SU-DHL-6 (cell line): ENCODE data around the gene HMX1.

Source experiments
- H2AFZ ChIP-seq: fragments of 200-600 bp; sonication (generic); 2 replicates; pipeline ENCODE4 v1.6.1; 2014; ENCODE audit warnings: low read depth, mild to moderate bottlenecking, moderate library complexity, mixed read lengths, antibody characterized with exemption, low read length; ENCODE audit not compliant: severe bottlenecking
- H3F3A ChIP-seq: fragments of 200-600 bp; shearing (Covaris generic); 2 replicates; pipeline ENCODE4 v1.6.0; 2016; ENCODE audit warnings: antibody characterized with exemption, mild to moderate bottlenecking; ENCODE audit not compliant: insufficient read depth
- H3K27ac ChIP-seq: fragments of 200-600 bp; sonication (generic); 2 replicates; pipeline ENCODE4 v1.5.1; 2016; ENCODE audit warnings: low read depth, mild to moderate bottlenecking, low read length, moderate library complexity, mixed read lengths
- H3K27me3 ChIP-seq: fragments of 200-600 bp; sonication (generic), shearing (Covaris generic); 2 replicates; pipeline ENCODE4 v1.6.0; 2014; ENCODE audit warnings: mild to moderate bottlenecking, low read length
- H3K36me3 ChIP-seq: fragments of 200-600 bp; sonication (generic); 2 replicates; pipeline ENCODE4 v1.6.1; 2014; ENCODE audit warnings: mild to moderate bottlenecking, low read length, mixed read lengths
- H3K4me2 ChIP-seq: fragments of 300-600, 200-600 bp; shearing (Covaris generic), sonication (generic); 2 replicates; pipeline ENCODE4 v1.6.0; 2014; ENCODE audit warnings: low read length, low read depth, mild to moderate bottlenecking; ENCODE audit not compliant: poor library complexity, severe bottlenecking
- H3K4me3 ChIP-seq: fragments of 200-600 bp; sonication (generic); 2 replicates; pipeline ENCODE4 v1.5.1; 2014; ENCODE audit warnings: antibody characterized with exemption, low read length, mild to moderate bottlenecking, mixed read lengths; ENCODE audit not compliant: insufficient read depth, poor library complexity, severe bottlenecking
- H3K79me2 ChIP-seq: fragments of 200-600 bp; sonication (generic); 2 replicates; pipeline ENCODE4 v1.6.1; 2014; ENCODE audit warnings: mild to moderate bottlenecking, low read length, moderate library complexity; ENCODE audit not compliant: insufficient read depth
- H3K9ac ChIP-seq: fragments of 200-600 bp; sonication (generic); 2 replicates; pipeline ENCODE4 v1.7.0; 2014; ENCODE audit warnings: mild to moderate bottlenecking, low read length
- H3K9me2 ChIP-seq: fragments of 200-600 bp; sonication (generic); replicated peaks from 2 replicates; pipeline ENCODE4 v1.6.1; 2014; ENCODE audit warnings: low read length; ENCODE audit not compliant: insufficient read depth
- H3K9me3 ChIP-seq: fragments of 200-600 bp; sonication (generic); 2 replicates; pipeline ENCODE4 v1.6.1; 2014; ENCODE audit warnings: low read length, mixed read lengths; ENCODE audit not compliant: insufficient read depth
- H4K20me1 ChIP-seq: fragments of 200-600 bp; sonication (generic); 2 replicates; pipeline ENCODE4 v1.6.1; 2014; ENCODE audit warnings: low read depth, mild to moderate bottlenecking, antibody characterized with exemption, low read length, moderate library complexity, mixed read lengths
- EZH2phosphoT487 ChIP-seq: fragments of 200-600 bp; sonication (generic), shearing (Covaris generic); conservative IDR thresholded peaks from 2 replicates; pipeline ENCODE4 v1.6.1; 2018; ENCODE audit warnings: mild to moderate bottlenecking, antibody characterized with exemption, low read length, moderate library complexity, mixed read lengths
- TF ChIP-seq, protein P1 (sequence below): fragments of 200-600 bp; sonication (generic); IDR thresholded peaks from one replicate; pipeline ENCODE4 v1.5.1; 2017; ENCODE audit warnings: antibody characterized with exemption, mild to moderate bottlenecking, low read length, moderate library complexity; ENCODE audit not compliant: insufficient read depth, poor library complexity, severe bottlenecking

The HMX1 gene

GRCh38 chr4:8876982-8877779, 5.5 kb upstream of the HMX1 start:
- no peaks in the 10 kb centered on the region for H3K27me3 ChIP-seq

GRCh38 chr4:8874896-8875680, 3.4 kb upstream of the HMX1 start:
- H3K9ac ChIP-seq = no peak overlapping the region
- H3K9me3 ChIP-seq = no peaks in the 10 kb centered on the region
- no peak for TF ChIP-seq EZH2phosphoT487
- TF ChIP-seq, protein P1, sequence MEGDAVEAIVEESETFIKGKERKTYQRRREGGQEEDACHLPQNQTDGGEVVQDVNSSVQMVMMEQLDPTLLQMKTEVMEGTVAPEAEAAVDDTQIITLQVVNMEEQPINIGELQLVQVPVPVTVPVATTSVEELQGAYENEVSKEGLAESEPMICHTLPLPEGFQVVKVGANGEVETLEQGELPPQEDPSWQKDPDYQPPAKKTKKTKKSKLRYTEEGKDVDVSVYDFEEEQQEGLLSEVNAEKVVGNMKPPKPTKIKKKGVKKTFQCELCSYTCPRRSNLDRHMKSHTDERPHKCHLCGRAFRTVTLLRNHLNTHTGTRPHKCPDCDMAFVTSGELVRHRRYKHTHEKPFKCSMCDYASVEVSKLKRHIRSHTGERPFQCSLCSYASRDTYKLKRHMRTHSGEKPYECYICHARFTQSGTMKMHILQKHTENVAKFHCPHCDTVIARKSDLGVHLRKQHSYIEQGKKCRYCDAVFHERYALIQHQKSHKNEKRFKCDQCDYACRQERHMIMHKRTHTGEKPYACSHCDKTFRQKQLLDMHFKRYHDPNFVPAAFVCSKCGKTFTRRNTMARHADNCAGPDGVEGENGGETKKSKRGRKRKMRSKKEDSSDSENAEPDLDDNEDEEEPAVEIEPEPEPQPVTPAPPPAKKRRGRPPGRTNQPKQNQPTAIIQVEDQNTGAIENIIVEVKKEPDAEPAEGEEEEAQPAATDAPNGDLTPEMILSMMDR = no peak
- H3K27ac ChIP-seq = no peak overlapping the region
- H2AFZ ChIP-seq = no peak overlapping the region
- no peaks in the 10 kb centered on the region for H3K27me3 ChIP-seq
- no peaks in the 10 kb centered on the region for H3K79me2 ChIP-seq
- H4K20me1 ChIP-seq = no peaks in the 10 kb centered on the region
- no peaks in the 10 kb centered on the region for H3K36me3 ChIP-seq
- no peaks in the 10 kb centered on the region for H3K9me2 ChIP-seq
- no peak overlapping the region for H3K4me3 ChIP-seq
- H3F3A ChIP-seq = no peaks in the 10 kb centered on the region
- H3K4me2 ChIP-seq = no peak overlapping the region

More at GRCh38 chr4:8876982-8877779, 5.5 kb upstream of the HMX1 start:
- Histone ChIP-seq H3K9me2 (no peaks in the 10 kb centered on the region), H3F3A (no peaks in the 10 kb centered on the region), H4K20me1 (no peaks in the 10 kb centered on the region), H3K36me3 (no peaks in the 10 kb centered on the region), H3K9me3 (no peaks in the 10 kb centered on the region), H3K27ac (no peak overlapping the region), H2AFZ (no peak overlapping the region), H3K79me2 (no peaks in the 10 kb centered on the region), H3K4me2 (no peak overlapping the region), H3K9ac (no peak overlapping the region), H3K4me3 (no peak overlapping the region)
- no peak for TF ChIP-seq EZH2phosphoT487
- TF ChIP-seq, protein P1 = no peak

DNA sequence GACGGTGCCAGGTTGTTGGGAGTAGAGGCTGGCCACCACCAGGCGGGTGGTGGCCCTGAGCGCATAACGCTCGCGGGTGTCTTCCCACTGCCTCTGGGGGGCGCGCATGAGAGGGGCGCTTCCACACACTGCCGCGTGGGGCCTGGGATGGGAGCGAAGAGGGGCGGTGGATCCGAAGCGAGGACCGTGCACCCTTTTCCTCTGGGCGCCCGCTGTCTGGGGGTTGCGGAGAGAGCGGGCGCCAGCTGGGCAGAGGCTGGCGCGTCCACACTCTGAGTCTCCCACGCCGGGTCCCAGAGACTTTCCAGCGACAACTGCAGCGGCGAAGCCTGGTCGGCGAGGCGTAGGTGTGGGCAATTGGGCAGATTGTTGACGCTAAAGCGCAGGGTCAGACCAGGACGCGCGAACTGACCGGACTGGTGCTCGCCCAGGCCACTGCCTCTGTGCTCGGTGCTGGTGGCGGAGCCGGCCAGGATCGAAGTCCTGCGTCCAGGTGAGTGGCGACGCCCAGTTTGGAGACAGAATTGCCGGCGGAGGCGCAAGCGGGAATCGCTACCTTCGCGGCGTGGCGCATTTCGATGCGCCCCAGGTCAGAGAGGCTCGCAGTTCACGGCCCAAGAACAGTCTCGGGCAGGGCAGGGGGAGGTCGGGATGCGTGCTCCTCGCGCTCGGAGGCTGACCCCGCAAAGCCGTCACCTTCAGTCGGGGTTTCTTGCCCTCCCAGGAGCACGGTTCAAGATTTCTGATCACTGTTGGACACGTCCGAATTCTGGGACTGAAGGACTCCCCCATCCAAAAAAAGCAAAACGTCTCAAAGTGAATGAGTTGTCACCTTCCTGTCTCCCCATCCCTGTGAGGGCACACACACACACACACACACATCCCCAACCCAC, 2.6 kb upstream of the HMX1 start:
- TF ChIP-seq, protein P1 = no peak
- no peak for TF ChIP-seq EZH2phosphoT487
- Histone ChIP-seq H3K27me3 (no peaks in the 10 kb centered on the region), H3K4me3 (no peak overlapping the region), H3F3A (no peaks in the 10 kb centered on the region), H2AFZ (no peak overlapping the region), H4K20me1 (no peaks in the 10 kb centered on the region), H3K9me3 (no peaks in the 10 kb centered on the region), H3K79me2 (no peaks in the 10 kb centered on the region), H3K9ac (no peak overlapping the region), H3K4me2 (no peak overlapping the region), H3K36me3 (no peaks in the 10 kb centered on the region), H3K9me2 (no peaks in the 10 kb centered on the region), H3K27ac (no peak overlapping the region)
